Colon (tissue), 2 donors: Measurements from ENCODE around the gene JAM2.
"Not testable (repeated sequence)": the region's sequence is repeated elsewhere in the genome, so short reads cannot be mapped to it uniquely, and the experiment has no call there.

Experiments
- FAIRE-seq: peaks from 2 replicates; lab custom pipeline; 2012; peaks lifted over from hg19 to GRCh38; lab: Jason Lieb, UNC
- donor health status: control.
- donor health status: control.

Gene JAM2

DNA sequence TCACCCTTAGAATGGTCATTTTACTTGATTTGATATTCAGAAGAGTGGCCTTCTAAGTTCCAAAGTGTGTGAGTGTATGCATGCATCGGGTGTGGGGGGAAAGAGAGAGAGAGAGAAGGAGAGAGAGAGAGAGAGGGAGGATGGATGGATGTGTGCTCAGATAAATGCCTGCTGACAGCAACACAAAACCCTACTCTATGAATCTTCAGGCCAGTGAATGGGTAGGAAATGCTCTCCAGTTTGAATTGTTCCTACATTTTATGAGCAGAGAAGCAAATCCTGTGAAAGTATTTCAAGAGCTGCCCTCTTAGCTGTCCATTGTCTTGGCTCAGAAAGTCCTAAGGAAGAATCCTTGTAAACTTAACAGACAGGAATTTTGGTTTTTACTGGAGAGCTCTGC is 7.4 kb downstream of the JAM2 start:
- no peak for FAIRE-seq

GRCh38 chr21:25647647-25648046 is 8.6 kb downstream of the JAM2 start:
- no peak for FAIRE-seq

DNA sequence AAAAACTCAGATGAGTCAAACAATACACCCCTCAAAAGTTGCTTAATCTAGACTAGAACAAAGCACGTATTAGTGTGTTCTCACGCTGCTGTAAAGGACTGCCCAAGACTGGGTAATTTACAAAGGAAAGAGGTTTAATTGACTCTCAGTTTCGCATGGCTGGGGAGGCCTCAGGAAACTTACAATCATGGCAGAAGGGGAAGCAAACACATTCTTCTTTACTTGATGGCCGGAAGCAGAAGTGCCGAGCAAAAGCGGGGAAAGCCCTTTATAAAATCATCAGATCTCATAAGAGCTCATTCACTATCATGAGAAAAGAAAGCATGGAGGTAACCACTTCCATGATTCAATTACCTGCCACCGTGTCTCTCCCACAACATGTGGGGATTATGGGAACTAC is 10.1 kb downstream of the JAM2 start:
- FAIRE-seq, result no peak

- no peak for FAIRE-seq
Observed at GRCh38 chr21:25656412-25656811, 17.4 kb downstream of the JAM2 start.

DNA sequence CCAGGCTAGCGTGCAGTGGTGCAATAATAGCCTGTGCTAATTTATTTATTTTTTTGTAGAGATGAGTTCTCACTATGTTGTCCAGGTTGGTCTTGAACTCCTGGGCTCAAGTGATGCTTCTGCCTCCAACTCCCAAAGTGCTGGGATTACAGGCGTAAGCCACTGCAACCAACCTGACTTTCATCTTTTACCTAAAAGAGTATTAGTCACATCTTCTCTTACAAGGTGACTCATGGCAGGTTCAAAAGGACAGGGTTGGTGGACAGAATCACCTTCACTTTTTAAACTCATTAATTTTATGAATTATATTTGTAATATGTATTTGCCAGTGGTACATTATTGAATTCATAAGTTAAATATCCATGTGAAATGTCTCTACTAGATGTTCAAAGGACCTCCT is 18.1 kb downstream of the JAM2 start:
- FAIRE-seq, result no peak

- FAIRE-seq, result no peak
Observed at GRCh38 chr21:25658427-25659035, 19.5 kb downstream of the JAM2 start.

GRCh38 chr21:25660233-25660632 is 21.2 kb downstream of the JAM2 start:
- FAIRE-seq, result no peak

GRCh38 chr21:25664491-25664931 is 25.5 kb downstream of the JAM2 start:
- FAIRE-seq, result no peak

- no peak for FAIRE-seq
Observed at GRCh38 chr21:25670726-25671125, 31.7 kb downstream of the JAM2 start.

GRCh38 chr21:25676451-25676850 is 37.4 kb downstream of the JAM2 start:
- FAIRE-seq, result no peak

GRCh38 chr21:25682382-25682781 is 43.3 kb downstream of the JAM2 start:
- FAIRE-seq, result no peak

- FAIRE-seq, result no peak
Observed at GRCh38 chr21:25687787-25688186, 48.7 kb downstream of the JAM2 start.

GRCh38 chr21:25688275-25689155 is 49.5 kb downstream of the JAM2 start:
- no peak for FAIRE-seq

- no peak for FAIRE-seq
Observed at GRCh38 chr21:25689226-25689625, 50.2 kb downstream of the JAM2 start.

DNA sequence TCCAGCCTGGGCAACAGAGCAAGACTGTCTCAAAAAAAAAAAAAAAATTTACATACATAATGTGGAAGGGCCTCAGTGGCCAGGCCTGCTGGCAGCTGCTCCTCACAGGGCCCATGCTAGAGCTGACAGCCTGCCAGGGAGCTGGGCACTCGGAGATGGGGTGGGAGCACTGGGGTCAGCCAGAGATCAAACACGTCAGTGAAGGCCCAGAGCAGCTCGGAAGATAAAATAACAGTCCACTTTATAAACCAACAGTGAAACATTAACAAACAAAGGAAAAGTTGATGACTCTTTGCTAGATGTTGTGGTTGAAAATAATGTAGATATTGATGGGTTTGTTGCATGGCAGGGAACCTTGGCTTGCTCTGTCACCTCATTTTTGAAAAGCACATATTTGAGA is 52.9 kb downstream of the JAM2 start:
- no peak for FAIRE-seq

DNA sequence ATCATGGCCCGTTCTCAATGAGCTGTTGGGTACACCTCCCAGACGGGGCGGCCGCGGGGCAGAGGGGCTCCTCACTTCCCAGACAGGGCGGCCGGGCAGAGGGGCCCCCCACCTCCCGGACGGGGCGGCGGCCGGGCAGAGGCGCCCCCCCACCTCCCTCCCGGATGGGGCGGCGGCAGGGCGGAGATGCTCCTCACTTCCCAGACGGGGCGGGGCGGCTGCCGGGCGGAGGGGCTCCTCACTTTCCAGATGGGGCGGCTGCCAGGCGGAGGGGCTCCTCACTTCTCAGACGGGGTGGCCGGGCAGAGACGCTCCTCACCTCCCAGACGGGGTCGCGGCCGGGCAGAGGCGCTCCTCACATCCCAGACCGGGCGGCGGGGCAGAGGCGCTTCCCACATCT is 56.4 kb downstream of the JAM2 start:
- FAIRE-seq, result not testable (repeated sequence)

- FAIRE-seq, result no peak
Observed at GRCh38 chr21:25700741-25701140, 61.7 kb downstream of the JAM2 start.

GRCh38 chr21:25701529-25701928 is 62.5 kb downstream of the JAM2 start:
- FAIRE-seq, result no peak

DNA sequence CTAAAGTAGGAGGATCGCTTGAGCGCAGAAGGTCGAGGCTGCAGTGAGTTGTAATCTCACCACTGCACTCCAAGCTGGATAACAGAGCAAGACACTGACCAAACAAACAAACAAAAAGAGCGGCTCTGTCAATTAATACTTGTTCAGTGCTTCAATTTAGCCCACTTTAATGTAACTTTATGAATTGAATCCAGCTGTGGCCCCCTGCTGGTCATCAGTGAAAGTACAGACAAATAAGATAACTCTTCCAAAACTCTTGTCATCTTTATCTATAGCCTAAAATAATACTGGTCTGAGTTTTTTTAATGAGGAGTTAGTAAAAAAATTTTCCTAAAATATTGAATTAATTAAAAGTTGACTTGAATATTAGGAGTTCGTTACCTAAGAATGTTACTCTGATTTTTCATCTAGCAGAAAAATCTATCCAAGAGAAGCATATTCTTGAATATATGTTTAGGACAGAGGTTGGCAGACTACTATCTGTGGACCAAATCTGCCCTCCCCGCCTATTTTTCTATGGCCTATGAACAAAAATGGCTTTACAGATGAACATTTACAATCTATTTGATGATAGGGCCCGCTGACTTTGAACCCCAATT is 69.5 kb downstream of the JAM2 start:
- FAIRE-seq, result no peak

DNA sequence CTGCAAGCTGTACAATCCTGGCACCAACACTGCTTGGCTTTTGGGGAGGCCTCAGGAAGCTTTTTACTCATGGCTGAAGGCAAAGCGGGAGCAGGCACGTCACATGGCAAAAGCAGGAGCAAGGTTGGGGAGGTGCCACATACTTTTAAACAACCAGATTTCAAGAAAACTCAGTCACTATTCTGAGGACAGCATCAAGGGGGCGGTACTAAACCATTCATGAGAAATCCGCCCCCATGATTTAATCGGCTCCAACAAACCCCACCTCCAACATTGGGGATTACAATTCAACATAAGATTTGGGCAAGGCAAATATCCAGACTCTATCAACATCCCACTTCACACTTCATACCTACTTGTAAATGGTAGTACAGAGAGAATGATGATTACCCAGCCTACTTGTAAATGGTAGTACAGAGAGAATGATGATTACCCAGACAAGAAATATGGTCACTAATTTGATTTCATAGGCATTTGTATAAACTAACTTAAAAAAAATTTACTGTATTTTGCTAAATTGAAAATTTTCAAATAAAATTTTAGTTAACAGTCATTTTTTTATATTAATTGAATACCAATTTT is 70.7 kb downstream of the JAM2 start:
- no peak for FAIRE-seq

DNA sequence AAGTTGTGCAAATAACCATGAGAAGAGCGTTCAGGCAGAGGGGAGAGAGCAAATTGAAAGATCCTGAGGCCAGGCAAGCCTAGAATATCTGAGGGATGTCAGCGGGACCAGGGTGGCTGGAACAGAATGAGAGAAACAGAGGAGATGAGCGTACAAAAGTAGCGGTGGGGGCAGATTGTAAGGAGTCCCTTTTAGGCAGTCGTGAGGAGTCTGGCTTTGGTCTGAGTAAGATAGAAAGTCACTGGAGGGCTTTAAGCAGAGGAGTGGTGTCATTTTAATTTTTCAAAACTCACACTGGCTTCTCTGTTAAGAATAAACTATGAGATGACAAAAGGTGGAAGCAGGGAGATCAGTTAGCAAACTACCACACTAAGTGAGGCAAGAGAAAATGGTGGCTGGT is 71.5 kb downstream of the JAM2 start:
- no peak for FAIRE-seq

DNA sequence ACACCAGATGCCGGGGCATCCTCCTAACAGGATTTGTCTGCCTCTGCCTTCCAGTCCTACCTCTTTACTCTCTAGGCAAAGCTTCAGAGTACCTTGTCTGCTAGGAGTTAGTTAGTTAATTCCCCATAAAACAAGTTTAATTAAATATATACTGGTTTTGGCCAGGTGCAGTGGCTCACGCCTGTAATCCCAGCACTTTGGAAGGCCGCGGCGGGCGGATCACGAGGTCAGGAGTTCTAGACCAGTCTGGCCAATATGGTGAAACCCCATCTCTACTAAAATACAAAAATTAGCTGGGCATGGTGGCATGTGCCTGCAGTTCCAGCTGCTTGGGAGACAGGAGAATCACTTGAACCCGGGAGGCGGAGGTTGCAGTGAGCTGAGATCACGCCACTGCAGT is 75.0 kb downstream of the JAM2 start:
- not testable (repeated sequence) for FAIRE-seq
